T-helper 2 cell (primary cell): ENCODE results near the gene ZNF263.

Experiments used
- DNase-seq, 5 experiments: peaks; one replicate each; pipeline versions ENCODE4 v3.0.0 to v3.0.0-alpha.2; 2012 to 2022

ZNF263 gene

DNA sequence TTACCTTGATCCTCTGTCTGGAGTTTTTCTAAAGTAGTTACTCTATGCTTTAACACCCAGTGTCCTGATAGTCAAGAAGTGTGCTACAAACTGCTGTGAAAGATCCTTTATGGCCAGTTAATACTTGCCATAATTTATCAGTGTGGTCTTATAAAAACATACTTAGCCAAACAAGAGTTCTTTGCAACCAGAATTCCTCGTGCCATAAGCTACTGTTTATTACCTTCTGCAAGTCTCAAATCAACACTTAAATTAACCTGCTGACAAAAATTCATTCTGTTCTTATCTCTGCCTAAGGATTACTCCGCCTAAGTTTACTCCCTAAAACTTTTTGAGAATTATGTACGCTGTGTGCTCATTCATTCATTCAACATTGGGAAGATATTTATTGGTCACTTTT, 44.8 kb downstream of the ZNF263 start:
- no peak for DNase-seq

DNA sequence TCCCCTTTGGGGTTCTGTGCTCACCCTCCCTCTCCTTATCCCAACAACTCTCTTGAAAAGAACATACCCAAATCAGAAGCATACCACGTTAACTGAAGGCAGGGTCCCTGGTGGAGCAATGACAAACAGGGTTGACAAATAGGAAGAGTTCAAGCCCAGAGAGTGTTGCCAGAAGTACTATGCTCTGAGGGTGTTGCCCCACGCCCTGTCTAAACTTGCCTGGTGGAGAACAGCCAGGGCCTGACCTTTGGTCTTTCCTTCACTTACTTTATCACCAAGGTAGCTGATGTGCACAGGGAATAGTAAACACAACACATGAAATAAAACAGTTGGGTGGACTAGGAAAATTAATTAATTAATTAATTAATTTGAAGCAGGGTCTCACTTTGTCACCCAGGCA, 45.4 kb downstream of the ZNF263 start:
- no peak for DNase-seq
